GM18951 (cell line): Measurements from ENCODE around the gene FAM47E.
"Not testable (repeated sequence)": the region's sequence is repeated elsewhere in the genome, so short reads cannot be mapped to it uniquely, and the experiment has no call there.

Source experiments
- POLR2A ChIP-seq: IDR thresholded peaks from 4 replicates; pipeline ENCODE4 v1.6.1; 2011; ENCODE audit warnings: mild to moderate bottlenecking; ENCODE audit not compliant: insufficient read length, insufficient read depth; ENCODE audit errors: extremely low read depth
- in situ Hi-C: fragments of 300-500 bp; cut with MboI; formaldehyde crosslinking; loops from one replicate; pipeline ENCODE4 v1.12.0; 2022; ENCODE audit warnings: low sequenced_read_pairs, mixed read lengths, inconsistent platforms; ENCODE audit not compliant: unreplicated experiment

Gene FAM47E

GRCh38 chr4:76234679-76235044, 16.9 kb upstream of the FAM47E start:
- in situ Hi-C loops, result no loop called here
- no peak for TF ChIP-seq POLR2A

GRCh38 chr4:76235407-76235806, 16.1 kb upstream of the FAM47E start:
- no peak for TF ChIP-seq POLR2A
- in situ Hi-C loops, result no loop called here

DNA sequence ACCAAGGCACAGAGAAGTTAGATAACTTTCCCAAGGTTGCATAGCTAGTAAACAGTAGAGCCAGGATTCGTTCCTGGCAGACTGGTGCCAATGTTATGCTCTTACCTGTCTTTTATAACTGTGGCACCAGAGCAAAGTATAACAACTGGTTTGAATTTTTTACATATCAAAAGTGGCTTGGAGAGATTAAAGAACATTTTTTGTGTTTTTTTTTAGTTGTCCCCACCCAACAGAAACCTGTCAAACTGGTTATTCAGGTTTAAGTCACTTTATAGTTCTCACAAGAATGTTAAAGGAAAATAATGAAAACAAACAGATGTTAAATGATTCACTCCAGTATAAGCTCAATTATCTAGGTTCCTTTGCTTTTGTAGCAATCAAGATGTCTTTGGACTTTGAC, 15.6 kb upstream of the FAM47E start:
- no peak for TF ChIP-seq POLR2A

GRCh38 chr4:76238236-76238635, 13.3 kb upstream of the FAM47E start:
- no peak for TF ChIP-seq POLR2A
- in situ Hi-C loops, result no loop called here

More for the DNA sequence above, 15.6 kb upstream of the FAM47E start:
- in situ Hi-C loops, result no loop called here

GRCh38 chr4:76238701-76239100, 12.8 kb upstream of the FAM47E start:
- TF ChIP-seq POLR2A, result no peak
- in situ Hi-C loops, result no loop called here

- no peak for TF ChIP-seq POLR2A
- in situ Hi-C loops, result no loop called here
These were observed 11.3 kb upstream of the FAM47E start for GRCh38 chr4:76240236-76240635.

- in situ Hi-C loops, result not testable (repeated sequence)
These were observed 7.6 kb upstream of the FAM47E start for GRCh38 chr4:76243877-76244276.

- no peak for TF ChIP-seq POLR2A
- in situ Hi-C loops, result no loop called here
These were observed 5.5 kb upstream of the FAM47E start for GRCh38 chr4:76246025-76246424.

DNA sequence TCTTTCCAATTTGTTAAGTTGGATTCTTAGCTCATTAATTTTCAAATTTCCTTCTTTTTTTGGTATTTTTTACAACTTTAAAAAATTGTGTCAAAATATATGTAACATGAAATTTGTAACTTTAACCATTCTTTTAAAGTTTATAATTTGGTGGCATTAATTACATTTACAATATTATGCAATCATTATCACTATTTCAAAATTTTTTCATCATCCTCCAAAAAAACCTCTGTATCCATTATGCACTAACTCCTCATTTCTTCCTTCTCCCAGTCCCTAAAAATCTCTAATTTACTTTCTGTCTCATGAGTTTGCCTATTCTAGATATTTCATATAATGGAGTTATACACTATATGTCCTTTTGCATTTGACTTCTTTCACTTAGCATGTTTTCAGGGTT, 4.7 kb upstream of the FAM47E start:
- TF ChIP-seq POLR2A, result no peak
- in situ Hi-C loops, result no loop called here

DNA sequence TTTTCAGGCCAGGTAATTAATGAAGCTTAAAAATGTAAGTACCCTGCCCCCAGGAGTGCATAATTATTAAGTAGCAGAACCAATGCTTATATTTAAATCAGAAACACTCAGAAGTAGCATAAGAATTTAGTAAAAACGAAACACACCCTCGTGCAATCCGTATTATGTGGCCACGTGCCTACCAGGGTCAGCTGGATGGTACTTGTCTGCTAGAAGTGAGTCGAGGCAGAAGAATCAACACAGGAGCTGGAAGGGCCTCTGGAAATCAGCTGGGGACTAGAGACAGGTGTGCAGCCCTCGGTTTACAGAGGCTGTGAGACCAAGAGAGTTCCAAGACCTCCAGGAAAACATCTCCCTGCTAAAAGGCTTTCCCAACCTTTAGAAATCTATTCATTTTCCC, 559 bp upstream of the FAM47E start:
- no peak for TF ChIP-seq POLR2A
- in situ Hi-C loops, result no loop called here

DNA sequence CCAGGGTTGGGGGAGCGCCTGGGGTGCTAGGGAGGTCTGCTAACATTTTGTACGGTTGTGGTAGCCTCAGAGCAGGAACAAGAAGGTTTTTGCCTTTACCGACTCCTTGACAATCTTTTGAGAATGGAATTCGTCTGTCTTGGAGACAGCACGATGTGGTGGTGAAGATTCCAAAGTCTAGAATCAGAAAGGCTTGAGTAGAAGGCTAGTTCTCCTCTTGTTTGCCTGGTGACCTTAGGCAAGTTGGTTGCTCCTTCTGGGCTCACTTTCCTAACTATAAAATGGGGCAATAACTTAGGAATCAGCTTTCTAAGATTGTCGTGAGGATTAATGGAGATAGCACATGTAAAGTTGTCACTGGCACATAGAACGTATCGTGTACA, 741 bp downstream of the FAM47E start:
- no peak for TF ChIP-seq POLR2A
- in situ Hi-C loops, result no loop called here

- in situ Hi-C loops, result no loop called here
- TF ChIP-seq POLR2A, result no peak
These were observed 2.0 kb downstream of the FAM47E start for GRCh38 chr4:76253511-76253910.

- in situ Hi-C loops, result no loop called here
- TF ChIP-seq POLR2A, result no peak
These were observed 4.5 kb downstream of the FAM47E start for GRCh38 chr4:76256032-76256431.

DNA sequence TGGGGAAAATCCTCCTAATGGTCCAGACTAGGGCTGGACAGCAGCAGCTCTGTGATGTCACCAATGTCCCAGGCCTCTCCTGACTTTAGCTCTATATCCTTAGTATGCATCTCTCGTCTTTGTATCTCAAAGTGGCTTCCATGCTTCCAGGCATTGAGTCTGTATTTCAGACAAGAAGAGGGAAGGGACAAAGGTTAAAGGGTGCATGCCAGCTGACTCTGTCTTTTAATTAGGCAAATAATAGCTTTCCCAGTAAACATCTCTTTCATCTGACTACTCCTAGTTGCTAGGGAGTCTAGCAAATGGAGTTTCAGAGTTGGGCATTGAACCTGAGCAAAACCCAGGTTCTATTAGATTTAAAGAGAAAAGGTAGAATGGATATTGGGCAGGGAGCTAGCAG, 5.4 kb downstream of the FAM47E start:
- in situ Hi-C loops, result no loop called here
- TF ChIP-seq POLR2A, result no peak

DNA sequence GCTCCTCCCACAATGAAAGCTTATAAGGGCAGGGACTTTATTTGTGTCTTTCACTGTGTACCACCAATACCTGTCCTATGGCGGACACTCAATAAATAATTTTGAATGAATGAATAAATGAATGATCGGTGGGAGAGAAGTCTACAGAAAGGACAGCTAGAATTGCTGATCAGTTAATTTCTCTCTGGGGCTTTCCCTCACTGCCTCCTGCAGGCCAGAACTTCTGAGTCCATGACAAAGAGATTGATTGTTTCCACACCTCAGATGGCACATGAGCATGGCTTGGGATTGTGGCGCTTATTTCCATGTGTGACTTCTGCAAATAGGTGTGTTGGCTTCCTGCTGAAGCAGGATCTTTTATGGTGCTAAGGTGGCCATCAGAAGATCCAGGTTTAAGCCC, 6.3 kb downstream of the FAM47E start:
- in situ Hi-C loops, result no loop called here
- no peak for TF ChIP-seq POLR2A
